ENCODE data around the gene UBR2. TPM values are rescaled to one million over a fixed set of nuclear protein-coding genes. Genes with fewer than 3 reads are reported as not detected.

UBR2 gene
- total RNA-seq, 1 experiment from 2014 or later = 21.7 TPM

- H3K4me1 ChIP-seq = no peaks in the 10 kb centered on the region
- no peaks in the 10 kb centered on the region for H3K36me3 ChIP-seq (ENCODE audit: control insufficient read depth, insufficient read depth, low read length)
- no peaks in the 10 kb centered on the region for H3K27me3 Mint-ChIP-seq (ENCODE audit: insufficient read depth, unreplicated experiment)
- BruUV-seq (replicated peaks) = no TSS peak
- peaks cover 22% of the 10 kb centered on the region for H3K36me3 Mint-ChIP-seq (ENCODE audit: insufficient read depth, unreplicated experiment)
- no peaks in the 10 kb centered on the region for H3K4me1 Mint-ChIP-seq (ENCODE audit: low read depth, unreplicated experiment)
- intact Hi-C loops (cut with micrococcal nuclease; ENCODE audit: unreplicated experiment) = no loop called here
- ChIA-PET POLR2A (no interaction called here), CTCF (no interaction called here)
- no peak for TF ChIP-seq CTCF (IDR thresholded peaks at IDR 0.05; ENCODE audit: insufficient read depth in 1 of 2, low read depth in 1 of 2, low read length in 1 of 2, severe bottlenecking in 1 of 2, unreplicated experiment in 1 of 2)
- DNase-seq = no peak
- no peak overlapping the region for H3K27ac Mint-ChIP-seq (ENCODE audit: unreplicated experiment)
- no peaks in the 10 kb centered on the region for H3K9me3 Mint-ChIP-seq (ENCODE audit: unreplicated experiment)
- no peak overlapping the region for H3K4me3 Mint-ChIP-seq (ENCODE audit: unreplicated experiment)
- no peaks in the 10 kb centered on the region for H3K27me3 ChIP-seq (replicated peaks; ENCODE audit: control insufficient read depth, insufficient read depth, low read length)
- no peak overlapping the region for H3K4me3 ChIP-seq (ENCODE audit: low read depth, low read length)
- no peaks in the 10 kb centered on the region for H3K9me3 ChIP-seq
These were observed 46.6 kb downstream of the UBR2 start for GRCh38 chr6:42610416-42610815.

- peaks cover 21% of the 10 kb centered on the region for H3K36me3 Mint-ChIP-seq (ENCODE audit: insufficient read depth, unreplicated experiment)
- intact Hi-C loops (cut with micrococcal nuclease; ENCODE audit: unreplicated experiment) = no loop called here
- H3K36me3 ChIP-seq (ENCODE audit: control insufficient read depth, insufficient read depth, low read length) = no peaks in the 10 kb centered on the region
These were observed 51.7 kb downstream of the UBR2 start for GRCh38 chr6:42615518-42615917.

GRCh38 chr6:42616716-42617115 is 52.9 kb downstream of the UBR2 start:
- CTCF ChIA-PET = interaction anchor here (0.6 kb wide), 1 partner anchor 9 kb away, joined by 3 read pairs; no protein-coding TSS in a partner anchor
- H3K4me3 Mint-ChIP-seq (ENCODE audit: unreplicated experiment) = no peak overlapping the region
- peaks cover 31% of the 10 kb centered on the region for H3K36me3 Mint-ChIP-seq (ENCODE audit: insufficient read depth, unreplicated experiment)
- BruUV-seq (replicated peaks) = no TSS peak
- H3K36me3 ChIP-seq (ENCODE audit: control insufficient read depth, insufficient read depth, low read length) = no peaks in the 10 kb centered on the region
- no peaks in the 10 kb centered on the region for H3K27me3 Mint-ChIP-seq (ENCODE audit: insufficient read depth, unreplicated experiment)
- no peak overlapping the region for H3K4me3 ChIP-seq (ENCODE audit: low read depth, low read length)
- no peaks in the 10 kb centered on the region for H3K4me1 Mint-ChIP-seq (ENCODE audit: low read depth, unreplicated experiment)
- no peak for TF ChIP-seq CTCF (IDR thresholded peaks at IDR 0.05; ENCODE audit: insufficient read depth in 1 of 2, low read depth in 1 of 2, low read length in 1 of 2, severe bottlenecking in 1 of 2, unreplicated experiment in 1 of 2)
- no peaks in the 10 kb centered on the region for H3K4me1 ChIP-seq
- POLR2A ChIA-PET = no interaction called here
- intact Hi-C loops (cut with micrococcal nuclease; ENCODE audit: unreplicated experiment) = no loop called here
- no peaks in the 10 kb centered on the region for H3K27me3 ChIP-seq (replicated peaks; ENCODE audit: control insufficient read depth, insufficient read depth, low read length)
- H3K9me3 ChIP-seq = no peaks in the 10 kb centered on the region
- DNase-seq = no peak
- no peak overlapping the region for H3K27ac Mint-ChIP-seq (ENCODE audit: unreplicated experiment)
- no peaks in the 10 kb centered on the region for H3K9me3 Mint-ChIP-seq (ENCODE audit: unreplicated experiment)

More at GRCh38 chr6:42615518-42615917, 51.7 kb downstream of the UBR2 start:
- no TSS peak for BruUV-seq (replicated peaks)
- POLR2A ChIA-PET = no interaction called here
- H3K9me3 Mint-ChIP-seq (ENCODE audit: unreplicated experiment) = no peaks in the 10 kb centered on the region
- no peaks in the 10 kb centered on the region for H3K27me3 ChIP-seq (replicated peaks; ENCODE audit: control insufficient read depth, insufficient read depth, low read length)
- no peak overlapping the region for H3K27ac Mint-ChIP-seq (ENCODE audit: unreplicated experiment)
- no peak overlapping the region for H3K4me3 ChIP-seq (ENCODE audit: low read depth, low read length)
- no peak for DNase-seq
- no peak overlapping the region for H3K4me3 Mint-ChIP-seq (ENCODE audit: unreplicated experiment)
- no peaks in the 10 kb centered on the region for H3K9me3 ChIP-seq
- CTCF ChIA-PET = no interaction called here
- H3K4me1 ChIP-seq = no peaks in the 10 kb centered on the region
- TF ChIP-seq CTCF (IDR thresholded peaks at IDR 0.05; ENCODE audit: insufficient read depth in 1 of 2, low read depth in 1 of 2, low read length in 1 of 2, severe bottlenecking in 1 of 2, unreplicated experiment in 1 of 2) = no peak
- H3K4me1 Mint-ChIP-seq (ENCODE audit: low read depth, unreplicated experiment) = no peaks in the 10 kb centered on the region
- H3K27me3 Mint-ChIP-seq (ENCODE audit: insufficient read depth, unreplicated experiment) = no peaks in the 10 kb centered on the region
